AG09319 (cell line): Measurements from ENCODE around the gene PRKAR2A.

Source experiments
- DNase-seq: peaks from one replicate; pipeline ENCODE4 v3.0.0-alpha.2; 2010; ENCODE audit warnings: low read depth; ENCODE audit errors: extremely low read depth
- TF ChIP-seq, protein P1 (sequence below): IDR thresholded peaks from 2 replicates; pipeline ENCODE4 v1.5.1; 2011; ENCODE audit warnings: low read depth, mild to moderate bottlenecking, inconsistent platforms, low read length, moderate library complexity

PRKAR2A gene

DNA sequence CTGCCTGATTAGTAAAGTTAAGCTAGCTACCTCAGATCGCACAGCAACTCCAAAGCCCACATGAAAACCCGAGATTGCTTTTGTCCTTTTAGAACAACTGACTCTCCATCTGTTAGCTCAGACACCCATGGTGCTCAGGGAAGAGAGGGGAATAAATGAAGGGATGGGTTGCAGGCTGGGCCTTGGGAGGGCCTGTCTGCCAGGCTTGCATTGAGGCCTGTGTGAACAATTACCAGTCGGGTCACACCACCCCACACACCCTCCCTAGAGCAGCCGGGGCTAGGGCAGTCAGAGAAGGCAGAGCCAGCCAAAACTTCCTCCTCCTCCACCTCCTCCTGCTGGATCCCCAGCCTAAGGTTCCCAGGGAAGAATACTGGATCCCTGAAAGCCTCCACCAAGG, 8.8 kb upstream of the PRKAR2A start:
- TF ChIP-seq, protein P1, sequence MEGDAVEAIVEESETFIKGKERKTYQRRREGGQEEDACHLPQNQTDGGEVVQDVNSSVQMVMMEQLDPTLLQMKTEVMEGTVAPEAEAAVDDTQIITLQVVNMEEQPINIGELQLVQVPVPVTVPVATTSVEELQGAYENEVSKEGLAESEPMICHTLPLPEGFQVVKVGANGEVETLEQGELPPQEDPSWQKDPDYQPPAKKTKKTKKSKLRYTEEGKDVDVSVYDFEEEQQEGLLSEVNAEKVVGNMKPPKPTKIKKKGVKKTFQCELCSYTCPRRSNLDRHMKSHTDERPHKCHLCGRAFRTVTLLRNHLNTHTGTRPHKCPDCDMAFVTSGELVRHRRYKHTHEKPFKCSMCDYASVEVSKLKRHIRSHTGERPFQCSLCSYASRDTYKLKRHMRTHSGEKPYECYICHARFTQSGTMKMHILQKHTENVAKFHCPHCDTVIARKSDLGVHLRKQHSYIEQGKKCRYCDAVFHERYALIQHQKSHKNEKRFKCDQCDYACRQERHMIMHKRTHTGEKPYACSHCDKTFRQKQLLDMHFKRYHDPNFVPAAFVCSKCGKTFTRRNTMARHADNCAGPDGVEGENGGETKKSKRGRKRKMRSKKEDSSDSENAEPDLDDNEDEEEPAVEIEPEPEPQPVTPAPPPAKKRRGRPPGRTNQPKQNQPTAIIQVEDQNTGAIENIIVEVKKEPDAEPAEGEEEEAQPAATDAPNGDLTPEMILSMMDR, result no peak
- DNase-seq, result no peak

DNA sequence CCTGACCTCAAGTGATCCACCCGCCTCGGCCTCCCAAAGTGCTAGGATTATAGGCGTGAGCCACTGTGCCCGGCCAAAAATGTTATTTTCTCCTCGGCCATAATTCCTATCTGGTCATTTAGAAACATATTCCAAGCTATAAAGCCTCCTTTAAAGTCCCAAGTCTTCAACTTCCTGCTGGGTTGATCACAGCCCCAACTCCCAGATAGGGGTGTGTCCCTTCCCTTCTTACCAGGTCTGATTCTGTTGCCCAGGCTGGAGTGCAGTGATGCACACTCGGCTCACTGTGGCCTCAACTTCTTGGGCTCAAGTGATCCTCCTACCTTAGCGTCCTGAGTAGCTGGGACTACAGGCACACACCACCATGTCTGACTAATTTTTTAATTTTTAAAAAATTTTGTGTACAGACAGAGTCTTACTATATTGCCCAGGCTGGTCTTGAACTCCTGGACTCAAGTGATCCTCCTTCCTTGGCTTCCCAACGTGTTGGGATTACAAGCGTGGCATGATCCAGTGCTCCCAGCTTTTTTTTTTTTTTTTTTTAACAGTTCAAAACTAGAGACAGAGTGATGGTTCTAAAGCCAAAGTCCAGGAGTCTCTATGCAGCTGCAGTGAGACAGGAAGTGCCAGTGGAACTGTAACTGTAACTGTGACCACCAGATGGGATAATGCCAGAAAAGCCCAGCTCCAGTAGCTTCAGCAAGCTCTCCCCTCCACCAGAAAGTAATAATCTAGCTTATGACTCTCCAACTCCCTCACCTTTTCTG, 8.2 kb upstream of the PRKAR2A start:
- DNase-seq, result no peak

DNA sequence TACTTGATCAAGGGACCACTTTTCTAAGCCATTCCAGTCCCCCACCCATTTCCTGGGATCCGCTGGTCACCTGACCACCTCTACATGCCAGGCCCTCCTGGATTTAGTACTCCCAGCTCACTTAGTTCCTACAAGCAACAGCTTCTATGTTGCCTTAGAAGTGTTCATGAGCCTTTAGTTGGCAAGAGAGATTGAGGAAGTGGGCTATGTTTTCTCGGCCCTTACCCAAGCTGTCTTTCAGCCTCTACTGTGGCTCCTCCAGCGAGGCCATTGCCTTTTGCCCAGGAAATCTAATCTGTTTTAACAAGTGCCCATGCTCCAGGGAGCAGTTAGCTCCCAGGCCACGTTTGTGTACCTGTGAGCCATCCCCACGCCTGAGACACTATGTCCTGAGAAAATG, 4.5 kb upstream of the PRKAR2A start:
- DNase-seq, result no peak
- TF ChIP-seq, protein P1, result no peak

More for the DNA sequence above, 8.2 kb upstream of the PRKAR2A start:
- TF ChIP-seq, protein P1, result no peak

DNA sequence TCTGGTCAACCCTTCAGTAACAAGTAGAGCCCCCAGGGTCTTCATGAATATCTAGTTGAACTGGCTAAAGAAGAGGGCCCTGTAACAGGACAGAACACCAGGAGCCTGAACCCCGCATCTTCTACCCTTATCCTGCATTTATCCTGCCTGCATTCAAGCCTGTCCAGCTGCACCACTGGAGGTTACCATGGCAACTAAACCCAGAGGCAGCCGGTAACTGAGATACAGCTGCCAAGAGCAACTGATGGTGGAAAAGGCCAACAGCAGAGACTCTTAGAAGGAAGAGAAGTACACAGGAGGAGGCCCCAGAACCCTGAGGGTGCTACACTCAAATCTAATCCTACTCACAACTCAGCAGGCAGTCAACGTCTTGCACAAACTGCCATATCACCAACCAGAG, 3.7 kb upstream of the PRKAR2A start:
- no peak for DNase-seq
- TF ChIP-seq, protein P1, result no peak

DNA sequence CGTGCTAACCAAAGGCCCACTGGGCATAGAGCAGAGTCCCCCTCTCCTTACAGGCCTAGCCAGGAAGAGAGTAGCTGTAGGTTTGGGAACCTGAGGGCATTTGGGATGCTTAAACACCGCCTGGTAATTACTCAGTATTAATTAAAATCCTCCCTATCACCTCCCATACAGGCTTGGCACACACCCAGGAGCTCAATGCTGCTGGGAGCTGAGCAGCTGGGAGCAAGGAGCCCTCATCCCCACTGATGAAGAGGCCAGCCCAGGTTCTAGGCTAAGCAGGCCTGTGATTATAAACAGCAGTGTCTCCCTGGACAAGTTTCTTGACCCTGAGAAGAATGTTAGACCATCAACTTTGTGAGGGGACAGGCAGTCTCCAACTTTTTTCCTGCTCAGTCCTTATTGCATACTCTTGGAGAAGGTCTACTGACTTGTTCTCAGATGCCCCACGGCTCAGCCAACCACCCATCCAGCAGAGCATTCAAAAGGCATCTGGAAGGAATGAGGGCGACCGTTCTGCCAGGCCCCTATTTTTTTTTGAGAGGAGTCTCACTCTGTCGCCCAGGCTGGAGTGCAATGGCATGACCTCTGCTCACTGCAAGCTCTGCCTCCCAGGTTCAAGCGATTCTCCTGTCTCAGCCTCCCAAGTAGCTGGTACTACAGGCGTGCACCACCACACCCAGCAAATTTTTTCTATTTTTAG, 1.3 kb upstream of the PRKAR2A start:
- TF ChIP-seq, protein P1, result no peak
- DNase-seq, result no peak

DNA sequence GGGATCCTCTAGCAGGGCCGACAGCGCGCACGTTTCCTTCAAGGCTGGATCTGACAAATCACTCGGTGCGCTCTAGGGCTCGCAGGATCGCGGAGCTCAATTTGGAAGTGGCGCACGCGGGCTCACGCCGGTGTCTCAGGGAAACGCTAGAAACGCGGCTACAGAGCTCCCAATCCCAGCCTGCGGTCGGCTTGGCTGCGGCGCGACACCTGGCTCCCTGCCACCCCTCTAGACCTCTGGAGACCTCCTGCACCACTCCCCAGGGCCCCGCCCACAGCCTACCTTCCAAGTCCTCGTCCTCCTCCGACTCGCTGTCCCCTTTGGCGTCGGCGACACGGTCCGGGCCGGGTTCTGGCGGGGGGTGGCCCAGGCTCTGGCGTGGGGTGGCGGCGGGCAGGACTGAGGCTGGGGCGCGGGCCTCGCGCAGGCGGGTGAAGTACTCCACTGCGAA, 596 bp downstream of the PRKAR2A start:
- TF ChIP-seq, protein P1, result no peak
- peak; percentile 25 for DNase-seq

DNA sequence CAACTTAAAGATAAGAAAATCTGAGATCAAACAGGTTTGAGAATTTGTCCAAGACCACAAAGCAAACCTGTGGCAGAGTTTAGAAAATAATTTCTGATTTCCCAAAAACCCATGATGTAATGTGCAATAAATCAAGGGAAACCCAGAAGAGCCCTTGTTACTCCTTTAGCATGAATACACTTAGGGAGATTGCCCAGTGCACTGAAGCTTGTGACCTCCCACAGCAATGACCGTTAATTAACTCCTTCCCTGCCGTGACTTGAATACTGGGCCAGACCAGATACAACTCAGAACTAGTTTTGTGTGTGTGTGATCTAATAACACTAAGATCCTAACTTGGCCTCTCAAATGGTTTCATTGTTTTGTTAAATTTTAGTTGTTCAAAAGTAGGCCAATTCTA, 2.5 kb downstream of the PRKAR2A start:
- TF ChIP-seq, protein P1, result no peak
- DNase-seq, result no peak
